Fibroblast of skin of right quadriceps (primary cell): ENCODE data around the gene PCED1B.
"Not testable (repeated sequence)": the region's sequence is repeated elsewhere in the genome, so short reads cannot be mapped to it uniquely, and the experiment has no call there.

Experiments
- DNase-seq: peaks from one replicate; pipeline ENCODE4 v3.0.0-alpha.2; 2013

Gene PCED1B

GRCh38 chr12:47178014-47178413 is 98.6 kb downstream of the PCED1B start:
- no peak for DNase-seq

- DNase-seq: not testable (repeated sequence)
These were observed 102.9 kb downstream of the PCED1B start for GRCh38 chr12:47182164-47182938.

- no peak for DNase-seq
These were observed 104.8 kb downstream of the PCED1B start for GRCh38 chr12:47184229-47184628.

GRCh38 chr12:47184813-47185212 is 105.4 kb downstream of the PCED1B start:
- no peak for DNase-seq

GRCh38 chr12:47186246-47186645 is 106.8 kb downstream of the PCED1B start:
- DNase-seq: no peak

- DNase-seq: peak; percentile 61
These were observed 109.4 kb downstream of the PCED1B start for GRCh38 chr12:47188576-47189441.

GRCh38 chr12:47189728-47190127 is 110.3 kb downstream of the PCED1B start:
- no peak for DNase-seq

- DNase-seq: peak; percentile 47
These were observed 110.9 kb downstream of the PCED1B start for GRCh38 chr12:47190271-47190750.

GRCh38 chr12:47190905-47191304 is 111.5 kb downstream of the PCED1B start:
- no peak for DNase-seq

GRCh38 chr12:47192051-47192450 is 112.6 kb downstream of the PCED1B start:
- no peak for DNase-seq

- no peak for DNase-seq
These were observed 113.6 kb downstream of the PCED1B start for GRCh38 chr12:47193066-47193465.

GRCh38 chr12:47194501-47194900 is 115.1 kb downstream of the PCED1B start:
- DNase-seq: no peak

- no peak for DNase-seq
These were observed 121.0 kb downstream of the PCED1B start for GRCh38 chr12:47200446-47200845.

- DNase-seq: not testable (repeated sequence)
These were observed 121.8 kb downstream of the PCED1B start for GRCh38 chr12:47201190-47201589.

- DNase-seq: no peak
These were observed 122.8 kb downstream of the PCED1B start for GRCh38 chr12:47202176-47202575.

- DNase-seq: no peak
These were observed 126.4 kb downstream of the PCED1B start for GRCh38 chr12:47205532-47206449.

GRCh38 chr12:47206450-47207339 is 127.3 kb downstream of the PCED1B start:
- DNase-seq: no peak

GRCh38 chr12:47207340-47207717 is 127.9 kb downstream of the PCED1B start:
- DNase-seq: no peak

GRCh38 chr12:47207829-47208248 is 128.4 kb downstream of the PCED1B start:
- no peak for DNase-seq

- DNase-seq: no peak
These were observed 129.6 kb downstream of the PCED1B start for GRCh38 chr12:47209014-47209413.

- DNase-seq: no peak
These were observed 131.4 kb downstream of the PCED1B start for GRCh38 chr12:47210776-47211175.

GRCh38 chr12:47212701-47213039 is 133.2 kb downstream of the PCED1B start:
- no peak for DNase-seq
